Esophagus muscularis mucosa (tissue), 4 donors: ENCODE measurements around the gene FZR1. TPM values are rescaled to one million over a fixed set of nuclear protein-coding genes. Genes with fewer than 3 reads are reported as not detected.

ENCODE experiments used
- DNase-seq: peaks from one replicate; pipeline ENCODE4 v3.0.0-alpha.2; 2017; ENCODE audit errors: extremely low spot score
- H3K27ac ChIP-seq, 4 donors: fragments of 200-600 bp; sonication (generic); replicated peaks in 1 of 4; 1 replicate in 3 of 4; 2 replicates in 1 of 4; pipeline ENCODE4 v1.5.1; 2016 to 2019; ENCODE audit warnings: mild to moderate bottlenecking in 1 of 4
- H3K27me3 ChIP-seq, 4 donors: fragments of 200-600 bp; sonication (generic); one replicate each; pipeline versions ENCODE4 v1.5.1 to v1.6.0; 2016 to 2019
- H3K36me3 ChIP-seq, 4 donors: fragments of 200-600 bp; sonication (generic); one replicate each; pipeline ENCODE4 v1.5.1; 2016 to 2019
- H3K4me1 ChIP-seq, 4 donors: fragments of 200-600 bp; sonication (generic); one replicate each; pipeline ENCODE4 v1.5.1; 2016 to 2019
- H3K4me3 ChIP-seq, 4 donors: fragments of 200-600 bp; sonication (generic); 1 replicate in 2 of 4; 2 replicates in 2 of 4; pipeline ENCODE4 v1.5.1; 2016 to 2019; ENCODE audit warnings: mild to moderate bottlenecking in 4 of 4, moderate library complexity in 1 of 4
- H3K9me3 ChIP-seq, 4 donors: fragments of 200-600 bp; sonication (generic); 1 replicate in 3 of 4; 2 replicates in 1 of 4; pipeline ENCODE4 v1.5.1; 2016 to 2019
- EP300 ChIP-seq: sonication (generic); formaldehyde crosslinking; IDR thresholded peaks from one replicate; pipeline ENCODE4 v1.6.1; 2017; ENCODE audit warnings: antibody characterized with exemption
- POLR2A ChIP-seq: fragments of 450-650 bp; IDR thresholded peaks from one replicate; pipeline ENCODE4 v1.6.1; 2017; ENCODE audit warnings: antibody characterized with exemption, moderate library complexity, mild to moderate bottlenecking, low read depth
- POLR2AphosphoS5 ChIP-seq, 2 donors: sonication (generic); formaldehyde crosslinking; IDR thresholded peaks; one replicate each; pipeline ENCODE4 v1.6.1; 2017; ENCODE audit warnings: antibody characterized with exemption in 2 of 2
- WGBS: methylation state at CpG from one replicate; pipeline ENCODE4 v1.1.5; 2018; 5-methylcytosine and 5-hydroxymethylcytosine counted together
- intact Hi-C: fragments of 100-400 bp; cut with DNase I; formaldehyde crosslinking; loops from one replicate; pipeline ENCODE4 v1.15.1; 2023
- total RNA-seq, 4 donors: library from RNA; depleted of rRNA; stranded (reverse); fragments of >200 nt; gene quantifications; one replicate each; pipeline versions ENCODE4 v1.1.0 to v1.2.1, GENCODE V29; 2016
- TF ChIP-seq, protein P1 (sequence below), 3 experiments: fragments of 200-600 bp in 2 of 3; fragments of 450-650 bp in 1 of 3; sonication (generic) in 2 of 3; IDR thresholded peaks; one replicate each; pipeline ENCODE4 v1.5.1; 2017 to 2019; ENCODE audit warnings: antibody characterized with exemption in 3 of 3, mild to moderate bottlenecking in 2 of 3, moderate library complexity in 1 of 3

FZR1 gene
- total RNA-seq, 4 donors from 2014 or later, result 15.8 to 41.2 (median 31.4) TPM

- intact Hi-C loops, result no loop called here
Observed at GRCh38 chr19:3517638-3518037, 11.5 kb downstream of the FZR1 start.

GRCh38 chr19:3518255-3518654, 12.1 kb downstream of the FZR1 start:
- H3K4me1 ChIP-seq, result peaks cover 2 to 58% (median 46%) of the 10 kb centered on the region in 4 donors
- WGBS, result 86% methylated on average over 10 of the region's 10 CpGs
- H3K9me3 ChIP-seq, result no peaks in the 10 kb centered on the region
- no peak for TF ChIP-seq POLR2AphosphoS5 (IDR thresholded peaks at IDR 0.05)
- TF ChIP-seq, protein P1, sequence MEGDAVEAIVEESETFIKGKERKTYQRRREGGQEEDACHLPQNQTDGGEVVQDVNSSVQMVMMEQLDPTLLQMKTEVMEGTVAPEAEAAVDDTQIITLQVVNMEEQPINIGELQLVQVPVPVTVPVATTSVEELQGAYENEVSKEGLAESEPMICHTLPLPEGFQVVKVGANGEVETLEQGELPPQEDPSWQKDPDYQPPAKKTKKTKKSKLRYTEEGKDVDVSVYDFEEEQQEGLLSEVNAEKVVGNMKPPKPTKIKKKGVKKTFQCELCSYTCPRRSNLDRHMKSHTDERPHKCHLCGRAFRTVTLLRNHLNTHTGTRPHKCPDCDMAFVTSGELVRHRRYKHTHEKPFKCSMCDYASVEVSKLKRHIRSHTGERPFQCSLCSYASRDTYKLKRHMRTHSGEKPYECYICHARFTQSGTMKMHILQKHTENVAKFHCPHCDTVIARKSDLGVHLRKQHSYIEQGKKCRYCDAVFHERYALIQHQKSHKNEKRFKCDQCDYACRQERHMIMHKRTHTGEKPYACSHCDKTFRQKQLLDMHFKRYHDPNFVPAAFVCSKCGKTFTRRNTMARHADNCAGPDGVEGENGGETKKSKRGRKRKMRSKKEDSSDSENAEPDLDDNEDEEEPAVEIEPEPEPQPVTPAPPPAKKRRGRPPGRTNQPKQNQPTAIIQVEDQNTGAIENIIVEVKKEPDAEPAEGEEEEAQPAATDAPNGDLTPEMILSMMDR (IDR thresholded peaks at IDR 0.05), result no peak
- TF ChIP-seq EP300, result no peak
- TF ChIP-seq POLR2A, result no peak
- intact Hi-C loops, result no loop called here
- no peak for DNase-seq
- no peak overlapping the region for H3K4me3 ChIP-seq
- no peak overlapping the region for H3K27ac ChIP-seq
- no peaks in the 10 kb centered on the region for H3K27me3 ChIP-seq
- H3K36me3 ChIP-seq, result peaks cover 7 to 38% (median 23%) of the 10 kb centered on the region in 4 donors

More at GRCh38 chr19:3517638-3518037, 11.5 kb downstream of the FZR1 start:
- Histone ChIP-seq H3K4me1 (peaks cover 7 to 65% (median 51%) of the 10 kb centered on the region in 4 donors), H3K36me3 (peaks cover 4 to 32% (median 17%) of the 10 kb centered on the region in 4 donors), H3K4me3 (no peak overlapping the region), H3K9me3 (no peaks in the 10 kb centered on the region), H3K27me3 (no peaks in the 10 kb centered on the region), H3K27ac (no peak overlapping the region)
- WGBS, result 94% methylated on average over 2 of the region's 2 CpGs
- no peak for TF ChIP-seq EP300
- TF ChIP-seq POLR2A, result no peak
- TF ChIP-seq POLR2AphosphoS5 (IDR thresholded peaks at IDR 0.05), result no peak
- TF ChIP-seq, protein P1 (IDR thresholded peaks at IDR 0.05), result no peak
- no peak for DNase-seq

DNA sequence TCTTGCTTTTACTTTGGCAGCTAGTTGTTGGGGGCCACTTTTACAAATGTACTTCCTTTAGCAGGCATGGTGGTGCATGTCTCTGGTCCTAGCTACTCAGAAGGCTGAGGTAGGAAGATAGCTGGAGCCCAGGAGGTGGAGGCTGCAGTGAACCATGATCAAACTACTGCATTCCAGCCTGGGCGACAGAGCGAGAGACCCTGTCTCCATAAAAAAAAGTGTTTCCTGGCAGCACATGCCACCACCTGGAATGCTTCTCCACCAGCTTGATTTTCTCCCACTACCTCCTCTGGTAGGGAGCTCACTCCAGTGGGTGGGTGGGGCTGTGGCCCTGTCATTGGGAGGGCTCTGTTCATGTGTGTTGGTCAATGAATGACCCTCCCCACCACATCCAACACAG, 12.5 kb downstream of the FZR1 start:
- Histone ChIP-seq H3K27me3 (no peaks in the 10 kb centered on the region), H3K4me3 (no peak overlapping the region), H3K9me3 (no peaks in the 10 kb centered on the region), H3K36me3 (peaks cover 11 to 42% (median 27%) of the 10 kb centered on the region in 4 donors), H3K4me1 (peaks cover 0 to 55% (median 42%) of the 10 kb centered on the region in 4 donors), H3K27ac (no peak overlapping the region)
- intact Hi-C loops, result no loop called here
- TF ChIP-seq EP300, result no peak
- TF ChIP-seq, protein P1 (IDR thresholded peaks at IDR 0.05), result no peak
- no peak for TF ChIP-seq POLR2A
- TF ChIP-seq POLR2AphosphoS5 (IDR thresholded peaks at IDR 0.05), result no peak
- 91% methylated on average over 2 of the region's 2 CpGs for WGBS
- no peak for DNase-seq

DNA sequence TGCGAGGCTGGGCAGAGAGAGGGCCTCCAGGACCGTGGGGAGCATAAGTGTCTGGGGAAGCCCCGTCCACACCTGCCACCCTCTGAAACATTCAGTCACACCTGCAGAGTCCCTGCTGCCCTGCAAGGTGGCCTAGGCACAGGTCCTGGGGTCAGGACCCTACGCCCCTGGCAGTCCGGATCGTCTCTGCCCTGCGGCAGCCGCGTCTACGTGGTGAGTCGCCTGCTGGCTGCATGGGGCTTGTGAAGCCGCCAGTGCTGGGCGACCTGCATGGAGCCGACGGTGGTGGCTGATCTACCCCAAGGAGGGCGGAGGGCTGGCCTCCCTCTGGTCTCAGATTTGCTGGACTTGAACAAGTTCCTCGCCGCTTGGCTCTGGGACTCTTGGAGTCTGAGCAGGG, 13.0 kb downstream of the FZR1 start:
- H3K4me3 ChIP-seq, result no peak overlapping the region
- H3K9me3 ChIP-seq, result no peaks in the 10 kb centered on the region
- H3K27ac ChIP-seq, result no peak overlapping the region
- WGBS, result 81% methylated on average over 14 of the region's 18 CpGs
- H3K4me1 ChIP-seq, result peaks cover 0 to 54% (median 38%) of the 10 kb centered on the region in 4 donors
- H3K27me3 ChIP-seq, result no peaks in the 10 kb centered on the region
- no peak for DNase-seq
- peaks cover 15 to 47% (median 32%) of the 10 kb centered on the region in 4 donors for H3K36me3 ChIP-seq
- TF ChIP-seq POLR2AphosphoS5 (IDR thresholded peaks at IDR 0.05) (no peak), POLR2A (no peak), EP300 (no peak)
- TF ChIP-seq, protein P1 (IDR thresholded peaks at IDR 0.05), result no peak
- intact Hi-C loops, result no loop called here
